ENCODE results near the gene CST6. TPM values are rescaled to one million over a fixed set of nuclear protein-coding genes. Genes with fewer than 3 reads are reported as not detected.

The CST6 gene
- total and polyA plus RNA-seq, 8 donors, result 0.18 to 46.5 (median 0.82) TPM

GRCh38 chr11:66056501-66056900, 44.7 kb downstream of the CST6 start:
- Histone ChIP-seq H3K4me3 (no peak overlapping the region), H3K27ac (no peak overlapping the region), H3K27me3 (no peaks in the 10 kb centered on the region), H3K36me3 (peaks cover 0 to 81% of the 10 kb centered on the region in 2 donors), H3K9me3 (no peaks in the 10 kb centered on the region), H3K4me1 (peaks cover 9 to 22% of the 10 kb centered on the region in 2 donors)
- no peak for DNase-seq
- TF ChIP-seq CTCF (IDR thresholded peaks at IDR 0.05), result no peak
- intact Hi-C loops (cut with DNase I), result no loop called here
- no peak for ATAC-seq

GRCh38 chr11:66059966-66060680, 48.3 kb downstream of the CST6 start:
- Histone ChIP-seq H3K27me3 (no peaks in the 10 kb centered on the region), H3K27ac (no peak overlapping the region), H3K4me1 (no peaks in the 10 kb centered on the region), H3K4me3 (no peak overlapping the region), H3K36me3 (peaks cover 0 to 100% of the 10 kb centered on the region in 2 donors), H3K9me3 (no peaks in the 10 kb centered on the region)
- no peak for TF ChIP-seq CTCF (IDR thresholded peaks at IDR 0.05)
- no peak for ATAC-seq
- DNase-seq, result no peak
- intact Hi-C loops (cut with DNase I), result no loop called here

- no peak for ATAC-seq
- intact Hi-C loops (cut with DNase I), result no loop called here
- no peak for DNase-seq
- no peak overlapping the region for H3K4me3 ChIP-seq
- no peaks in the 10 kb centered on the region for H3K9me3 ChIP-seq
- H3K27ac ChIP-seq, result no peak overlapping the region
- no peak for TF ChIP-seq CTCF (IDR thresholded peaks at IDR 0.05)
- H3K4me1 ChIP-seq, result peaks cover 0 to 3% of the 10 kb centered on the region in 2 donors
- peaks cover 0 to 100% of the 10 kb centered on the region in 2 donors for H3K36me3 ChIP-seq
- H3K27me3 ChIP-seq, result no peaks in the 10 kb centered on the region
Observed at GRCh38 chr11:66061268-66061667, 49.5 kb downstream of the CST6 start.

- Histone ChIP-seq H3K4me3 (no peak overlapping the region), H3K4me1 (peaks cover 0 to 7% of the 10 kb centered on the region in 2 donors), H3K27ac (no peak overlapping the region), H3K36me3 (peaks cover 0 to 100% of the 10 kb centered on the region in 2 donors), H3K27me3 (no peaks in the 10 kb centered on the region), H3K9me3 (no peaks in the 10 kb centered on the region)
- no peak for ATAC-seq
- intact Hi-C loops (cut with DNase I), result no loop called here
- TF ChIP-seq CTCF (IDR thresholded peaks at IDR 0.05), result no peak
- no peak for DNase-seq
Observed at GRCh38 chr11:66062408-66062807, 50.6 kb downstream of the CST6 start.

Other genes with a start within 250 kb of the CST6 start
- 10 to 100 TPM; 22.6 to 39.0 TPM for gene AP5B1, start 231.0 kb upstream of the CST6 start, total RNA-seq
- 1 to 10 TPM; 2.9 to 4.5 (median 3.5) TPM for gene AP5B1, start 231.0 kb upstream of the CST6 start, polyA plus RNA-seq (ENCODE audit: insufficient read length in 6 of 6)
- under 1 TPM; 0.37 to 0.41 TPM for gene OVOL1, start 224.9 kb upstream of the CST6 start, total RNA-seq
- under 1 TPM; 0.20 to 0.45 (median 0.31) TPM for gene OVOL1, start 224.9 kb upstream of the CST6 start, polyA plus RNA-seq (ENCODE audit: insufficient read length in 6 of 6)
- gene SNX32, start 178.0 kb upstream of the CST6 start, total RNA-seq, result 1 to 10 TPM in 1 of 2 donors, under 1 TPM in 1; 0.24 to 1.9 TPM
- 1 to 10 TPM; 2.5 to 4.4 (median 3.1) TPM for gene SNX32, start 178.0 kb upstream of the CST6 start, polyA plus RNA-seq (ENCODE audit: insufficient read length in 6 of 6)
- 1,000 to 10,000 TPM in 1 of 2 donors, 100 to 1,000 TPM in 1; 790 to 1,162 TPM for gene CFL1, start 153.8 kb upstream of the CST6 start, total RNA-seq
- gene CFL1, start 153.8 kb upstream of the CST6 start, polyA plus RNA-seq (ENCODE audit: insufficient read length in 6 of 6), result 100 to 1,000 TPM; 599 to 799 (median 752) TPM
- 10 to 100 TPM; 43.4 to 50.7 TPM for gene MUS81, start 151.6 kb upstream of the CST6 start, total RNA-seq
- 10 to 100 TPM; 44.7 to 55.0 (median 52.0) TPM for gene MUS81, start 151.6 kb upstream of the CST6 start, polyA plus RNA-seq (ENCODE audit: insufficient read length in 6 of 6)
- 100 to 1,000 TPM in 1 of 2 donors, 10 to 100 TPM in 1; 67.6 to 113 TPM for gene EFEMP2, start 139.2 kb upstream of the CST6 start, total RNA-seq
- gene EFEMP2, start 139.2 kb upstream of the CST6 start, polyA plus RNA-seq (ENCODE audit: insufficient read length in 6 of 6), result 100 to 1,000 TPM; 111 to 169 (median 152) TPM
- gene CTSW, start 132.2 kb upstream of the CST6 start, total RNA-seq, result 1 to 10 TPM; 5.8 to 9.1 TPM
- gene CTSW, start 132.2 kb upstream of the CST6 start, polyA plus RNA-seq (ENCODE audit: insufficient read length in 6 of 6), result 1 to 10 TPM; 2.7 to 7.2 (median 5.7) TPM
- gene FIBP, start 123.5 kb upstream of the CST6 start, total RNA-seq, result 10 to 100 TPM; 56.5 to 69.6 TPM
- gene FIBP, start 123.5 kb upstream of the CST6 start, polyA plus RNA-seq (ENCODE audit: insufficient read length in 6 of 6), result 10 to 100 TPM; 72.3 to 83.0 (median 77.7) TPM
- gene CCDC85B, start 121.3 kb upstream of the CST6 start, total RNA-seq, result 10 to 100 TPM; 23.3 to 32.0 TPM
- gene CCDC85B, start 121.3 kb upstream of the CST6 start, polyA plus RNA-seq (ENCODE audit: insufficient read length in 6 of 6), result 10 to 100 TPM; 10.0 to 23.8 (median 15.1) TPM
- gene FOSL1, start 111.6 kb upstream of the CST6 start, total RNA-seq, result 10 to 100 TPM in 1 of 2 donors, 1 to 10 TPM in 1; 3.4 to 16.3 TPM
- under 1 TPM in 4 of 6 donors, not detected in 2; 0.17 to 0.22 (median 0.21) TPM for gene FOSL1, start 111.6 kb upstream of the CST6 start, polyA plus RNA-seq (ENCODE audit: insufficient read length in 6 of 6)
- 10 to 100 TPM; 29.6 to 35.0 TPM for gene C11orf68, start 92.9 kb upstream of the CST6 start, total RNA-seq
- gene C11orf68, start 92.9 kb upstream of the CST6 start, polyA plus RNA-seq (ENCODE audit: insufficient read length in 6 of 6), result 10 to 100 TPM; 31.1 to 36.9 (median 34.4) TPM
- gene DRAP1, start 92.6 kb upstream of the CST6 start, total RNA-seq, result 10 to 100 TPM; 61.0 to 64.5 TPM
- 100 to 1,000 TPM in 1 of 6 donors, 10 to 100 TPM in 5; 69.2 to 112 (median 91.8) TPM for gene DRAP1, start 92.6 kb upstream of the CST6 start, polyA plus RNA-seq (ENCODE audit: insufficient read length in 6 of 6)
- not detected for gene TSGA10IP, start 66.5 kb upstream of the CST6 start, total RNA-seq
- 1 to 10 TPM in 1 of 6 donors, under 1 TPM in 4, not detected in 1; 0.26 to 1.0 (median 0.79) TPM for gene TSGA10IP, start 66.5 kb upstream of the CST6 start, polyA plus RNA-seq (ENCODE audit: insufficient read length in 6 of 6)
- 10 to 100 TPM; 34.1 to 50.8 TPM for gene SART1, start 50.3 kb upstream of the CST6 start, total RNA-seq
- gene SART1, start 50.3 kb upstream of the CST6 start, polyA plus RNA-seq (ENCODE audit: insufficient read length in 6 of 6), result 10 to 100 TPM; 40.0 to 55.4 (median 46.3) TPM
- 10 to 100 TPM; 28.4 to 30.5 TPM for gene EIF1AD, start 9.9 kb upstream of the CST6 start, total RNA-seq
- 10 to 100 TPM; 23.6 to 30.5 (median 27.4) TPM for gene EIF1AD, start 9.9 kb upstream of the CST6 start, polyA plus RNA-seq (ENCODE audit: insufficient read length in 6 of 6)
- 100 to 1,000 TPM; 161 to 183 TPM for gene BANF1, start 9.5 kb upstream of the CST6 start, total RNA-seq
- gene BANF1, start 9.5 kb upstream of the CST6 start, polyA plus RNA-seq (ENCODE audit: insufficient read length in 6 of 6), result 100 to 1,000 TPM; 211 to 248 (median 228) TPM
- gene CATSPER1, start 14.5 kb downstream of the CST6 start, total RNA-seq, result 1 to 10 TPM; 1.2 to 2.6 TPM
- gene CATSPER1, start 14.5 kb downstream of the CST6 start, polyA plus RNA-seq (ENCODE audit: insufficient read length in 6 of 6), result under 1 TPM in 1 of 6 donors, not detected in 5; 0.24 TPM
- gene GAL3ST3, start 37.2 kb downstream of the CST6 start, total RNA-seq, result not detected
- under 1 TPM in 5 of 6 donors, not detected in 1; 0.09 to 0.63 (median 0.20) TPM for gene GAL3ST3, start 37.2 kb downstream of the CST6 start, polyA plus RNA-seq (ENCODE audit: insufficient read length in 6 of 6)
- 100 to 1,000 TPM; 122 to 160 TPM for gene SF3B2, start 40.4 kb downstream of the CST6 start, total RNA-seq
- gene SF3B2, start 40.4 kb downstream of the CST6 start, polyA plus RNA-seq (ENCODE audit: insufficient read length in 6 of 6), result 100 to 1,000 TPM; 192 to 233 (median 218) TPM
- gene PACS1, start 58.3 kb downstream of the CST6 start, total RNA-seq, result 10 to 100 TPM; 53.7 to 54.7 TPM
- gene PACS1, start 58.3 kb downstream of the CST6 start, polyA plus RNA-seq (ENCODE audit: insufficient read length in 6 of 6), result 10 to 100 TPM; 50.7 to 57.5 (median 55.6) TPM
- gene KLC2, start 245.7 kb downstream of the CST6 start, total RNA-seq, result 10 to 100 TPM; 32.8 to 34.3 TPM
- gene KLC2, start 245.7 kb downstream of the CST6 start, polyA plus RNA-seq (ENCODE audit: insufficient read length in 6 of 6), result 10 to 100 TPM; 17.0 to 24.9 (median 19.8) TPM

All from left lung (tissue), 10 donors.